ENCODE measurements around the gene SEMA4D.

SEMA4D gene

DNA sequence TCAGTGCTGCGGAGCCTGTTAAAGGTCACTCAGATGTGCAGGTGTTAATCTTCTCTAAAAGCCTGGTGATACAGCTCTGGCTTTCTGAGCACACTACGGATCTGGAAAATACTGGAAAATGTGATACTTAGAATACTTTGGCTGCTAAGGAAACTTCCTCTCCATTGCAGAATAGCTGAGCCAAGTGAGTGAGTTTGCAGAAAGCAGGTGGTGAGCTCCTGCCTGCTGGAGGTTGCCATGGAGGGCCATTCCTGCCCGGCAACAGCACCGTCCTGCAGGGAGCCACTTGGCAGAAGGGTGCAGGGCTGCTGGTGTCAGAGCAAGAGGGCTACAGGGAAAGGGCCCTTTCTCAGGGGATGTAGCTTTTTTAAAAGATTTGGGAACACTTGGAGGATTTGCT, 138.9 kb downstream of the SEMA4D start:
- no peak overlapping the region for H3K4me3 ChIP-seq (ENCODE audit: low read depth, low read length)
- TF ChIP-seq CTCF (IDR thresholded peaks at IDR 0.05; ENCODE audit: low read depth, low read length): no peak

DNA sequence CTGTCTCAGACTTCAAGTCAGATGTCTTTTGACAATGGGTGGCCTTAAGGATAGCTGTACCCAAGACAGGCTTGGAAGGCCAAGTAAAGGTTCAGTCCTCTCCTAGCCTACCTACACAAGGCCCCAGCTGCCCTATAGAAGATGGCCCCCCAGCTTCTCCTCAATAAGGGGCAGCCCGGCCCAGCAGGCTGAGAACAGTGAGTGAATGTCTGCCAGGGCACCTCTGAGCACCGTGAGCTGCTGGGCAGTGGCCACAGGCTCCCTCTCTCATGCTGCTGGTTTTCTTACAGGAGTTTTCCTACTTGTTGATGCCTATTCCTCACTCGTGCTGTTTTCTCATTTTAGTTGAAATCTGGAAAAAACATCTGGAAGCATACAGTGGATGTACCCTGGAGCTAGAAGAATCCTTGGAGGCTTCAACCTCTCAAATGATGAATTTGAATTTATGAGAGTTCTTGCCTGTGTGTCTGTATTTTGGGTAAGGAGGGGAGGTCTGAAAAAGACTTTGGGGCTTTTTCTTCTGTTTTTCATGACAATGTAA, 139.5 kb downstream of the SEMA4D start:
- H3K4me3 ChIP-seq (ENCODE audit: low read depth, low read length): no peak overlapping the region
- no peak for TF ChIP-seq CTCF (IDR thresholded peaks at IDR 0.05; ENCODE audit: low read depth, low read length)

GRCh38 chr9:89357331-89358197, 140.3 kb downstream of the SEMA4D start:
- H3K4me3 ChIP-seq (ENCODE audit: low read depth, low read length): no peak overlapping the region
- TF ChIP-seq CTCF (IDR thresholded peaks at IDR 0.05; ENCODE audit: low read depth, low read length): no peak

DNA sequence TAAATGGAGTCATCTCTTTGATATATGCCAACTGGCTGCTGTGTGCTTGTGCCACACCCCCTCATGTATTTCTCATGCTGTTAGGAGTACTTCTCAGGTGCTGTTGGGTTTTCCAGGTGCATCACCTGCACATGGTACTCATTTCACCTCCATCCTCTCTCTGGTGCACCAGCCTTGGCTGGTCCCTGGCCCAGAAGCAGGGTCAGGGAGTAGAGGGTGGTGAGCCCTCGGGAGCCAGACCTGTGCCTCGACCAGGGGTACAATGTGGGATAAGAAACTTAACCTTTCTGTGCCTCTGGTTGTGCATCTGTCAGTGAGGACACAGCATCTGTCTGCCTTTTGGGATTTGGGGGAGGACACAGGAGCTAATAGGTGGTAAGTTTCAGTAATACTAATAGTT, 141.1 kb downstream of the SEMA4D start:
- no peak for TF ChIP-seq CTCF (IDR thresholded peaks at IDR 0.05; ENCODE audit: low read depth, low read length)
- H3K4me3 ChIP-seq (ENCODE audit: low read depth, low read length): no peak overlapping the region

GRCh38 chr9:89354471-89354870, 143.4 kb downstream of the SEMA4D start:
- TF ChIP-seq CTCF (IDR thresholded peaks at IDR 0.05; ENCODE audit: low read depth, low read length): no peak
- H3K4me3 ChIP-seq (ENCODE audit: low read depth, low read length): no peak overlapping the region

- no peak for TF ChIP-seq CTCF (IDR thresholded peaks at IDR 0.05; ENCODE audit: low read depth, low read length)
- no peak overlapping the region for H3K4me3 ChIP-seq (ENCODE audit: low read depth, low read length)
Observed at GRCh38 chr9:89353989-89354388, 143.9 kb downstream of the SEMA4D start.

- TF ChIP-seq CTCF (IDR thresholded peaks at IDR 0.05; ENCODE audit: low read depth, low read length): no peak
- no peak overlapping the region for H3K4me3 ChIP-seq (ENCODE audit: low read depth, low read length)
Observed at GRCh38 chr9:89352874-89353649, 144.9 kb downstream of the SEMA4D start.

All from WI38 (cell line).